GM12873 (cell line): ENCODE measurements around the gene ANXA1.

ENCODE experiments used
- TF ChIP-seq, protein P1 (sequence below): IDR thresholded peaks from 2 replicates; pipeline ENCODE4 v1.5.1; 2012; ENCODE audit warnings: low read depth, mild to moderate bottlenecking, moderate library complexity, low read length, control low read depth; ENCODE audit not compliant: insufficient read depth; ENCODE audit errors: missing control alignments

The ANXA1 gene

DNA sequence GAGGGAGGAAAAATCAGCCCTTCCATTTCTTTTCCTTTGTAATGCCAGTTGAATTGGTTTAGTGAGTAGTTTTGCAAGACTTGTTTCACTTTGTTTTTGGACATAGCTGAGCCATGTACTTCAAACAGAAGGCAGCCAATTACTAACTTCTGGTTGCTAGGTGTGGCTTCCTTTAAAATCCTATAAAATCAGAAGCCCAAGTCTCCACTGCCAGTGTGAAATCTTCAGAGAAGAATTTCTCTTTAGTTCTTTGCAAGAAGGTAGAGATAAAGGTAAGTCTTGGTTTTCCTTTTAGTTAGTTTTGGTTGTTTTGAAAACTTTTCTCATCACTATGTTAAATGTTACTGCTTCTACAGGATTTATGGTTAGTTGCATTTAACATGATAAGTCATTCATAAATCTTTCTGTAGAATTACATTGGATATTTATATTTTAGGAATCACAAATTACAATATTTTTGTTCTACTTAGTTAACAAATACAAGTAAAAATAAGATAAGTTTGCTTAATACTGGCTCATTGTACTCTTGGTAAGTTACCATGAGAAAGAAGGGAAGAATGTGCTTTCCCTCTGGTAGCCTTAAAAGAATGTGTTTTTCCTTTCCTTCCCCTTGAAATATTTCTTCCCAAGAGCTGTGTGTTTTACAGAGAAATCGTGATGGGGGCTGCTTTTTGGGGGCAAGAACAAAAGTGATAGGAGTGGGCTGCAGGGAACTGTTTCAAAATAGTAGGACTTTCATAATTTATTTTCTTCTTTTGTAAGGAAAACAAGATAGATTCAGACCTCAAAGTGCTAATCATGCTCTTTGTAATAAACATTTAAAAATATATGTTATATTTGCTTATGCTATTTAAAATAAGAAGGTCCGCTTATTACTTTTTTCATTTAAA is at the start of gene ANXA1:
TSS of gene ANXA1 (plus strand) at position 213 of the 890 bp plus-strand sequence. CDS start 6,671 bp downstream, outside the sequence.
- TF ChIP-seq, protein P1, sequence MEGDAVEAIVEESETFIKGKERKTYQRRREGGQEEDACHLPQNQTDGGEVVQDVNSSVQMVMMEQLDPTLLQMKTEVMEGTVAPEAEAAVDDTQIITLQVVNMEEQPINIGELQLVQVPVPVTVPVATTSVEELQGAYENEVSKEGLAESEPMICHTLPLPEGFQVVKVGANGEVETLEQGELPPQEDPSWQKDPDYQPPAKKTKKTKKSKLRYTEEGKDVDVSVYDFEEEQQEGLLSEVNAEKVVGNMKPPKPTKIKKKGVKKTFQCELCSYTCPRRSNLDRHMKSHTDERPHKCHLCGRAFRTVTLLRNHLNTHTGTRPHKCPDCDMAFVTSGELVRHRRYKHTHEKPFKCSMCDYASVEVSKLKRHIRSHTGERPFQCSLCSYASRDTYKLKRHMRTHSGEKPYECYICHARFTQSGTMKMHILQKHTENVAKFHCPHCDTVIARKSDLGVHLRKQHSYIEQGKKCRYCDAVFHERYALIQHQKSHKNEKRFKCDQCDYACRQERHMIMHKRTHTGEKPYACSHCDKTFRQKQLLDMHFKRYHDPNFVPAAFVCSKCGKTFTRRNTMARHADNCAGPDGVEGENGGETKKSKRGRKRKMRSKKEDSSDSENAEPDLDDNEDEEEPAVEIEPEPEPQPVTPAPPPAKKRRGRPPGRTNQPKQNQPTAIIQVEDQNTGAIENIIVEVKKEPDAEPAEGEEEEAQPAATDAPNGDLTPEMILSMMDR: no peak

GRCh38 chr9:73104342-73104741 is 47.3 kb upstream of the ANXA1 start:
- TF ChIP-seq, protein P1: no peak

DNA sequence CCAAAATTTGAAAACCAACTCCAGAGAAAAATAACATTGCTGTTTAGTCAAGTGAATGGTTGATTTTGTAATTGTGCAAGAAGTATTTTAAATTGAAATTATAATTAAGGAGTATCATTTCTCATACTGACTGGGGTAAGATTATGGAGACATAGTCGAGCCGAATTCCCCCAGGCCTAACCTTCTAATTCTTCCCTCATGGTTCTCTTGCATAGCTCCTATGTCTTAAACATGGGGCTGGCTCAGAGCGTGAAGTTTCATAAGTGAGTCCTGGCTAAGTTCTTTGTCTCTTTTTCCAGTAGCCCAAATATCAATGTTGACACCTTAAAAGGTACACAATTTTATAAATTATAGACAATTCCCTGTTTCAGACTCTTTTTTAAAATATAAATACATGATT is 46.7 kb upstream of the ANXA1 start:
- TF ChIP-seq, protein P1: no peak

- TF ChIP-seq, protein P1: peak; percentile 83
Observed at GRCh38 chr9:73107489-73108069, 44.1 kb upstream of the ANXA1 start.

- TF ChIP-seq, protein P1: no peak
Observed at GRCh38 chr9:73114058-73114457, 37.6 kb upstream of the ANXA1 start.

GRCh38 chr9:73114958-73115357 is 36.7 kb upstream of the ANXA1 start:
- TF ChIP-seq, protein P1: no peak

GRCh38 chr9:73116031-73116430 is 35.6 kb upstream of the ANXA1 start:
- TF ChIP-seq, protein P1: no peak
